ENCODE measurements around the gene LRRC32.

GRCh38 chr11:76620489-76620888 lies 50.1 kb downstream of the LRRC32 start:
- TF ChIP-seq, protein P1, sequence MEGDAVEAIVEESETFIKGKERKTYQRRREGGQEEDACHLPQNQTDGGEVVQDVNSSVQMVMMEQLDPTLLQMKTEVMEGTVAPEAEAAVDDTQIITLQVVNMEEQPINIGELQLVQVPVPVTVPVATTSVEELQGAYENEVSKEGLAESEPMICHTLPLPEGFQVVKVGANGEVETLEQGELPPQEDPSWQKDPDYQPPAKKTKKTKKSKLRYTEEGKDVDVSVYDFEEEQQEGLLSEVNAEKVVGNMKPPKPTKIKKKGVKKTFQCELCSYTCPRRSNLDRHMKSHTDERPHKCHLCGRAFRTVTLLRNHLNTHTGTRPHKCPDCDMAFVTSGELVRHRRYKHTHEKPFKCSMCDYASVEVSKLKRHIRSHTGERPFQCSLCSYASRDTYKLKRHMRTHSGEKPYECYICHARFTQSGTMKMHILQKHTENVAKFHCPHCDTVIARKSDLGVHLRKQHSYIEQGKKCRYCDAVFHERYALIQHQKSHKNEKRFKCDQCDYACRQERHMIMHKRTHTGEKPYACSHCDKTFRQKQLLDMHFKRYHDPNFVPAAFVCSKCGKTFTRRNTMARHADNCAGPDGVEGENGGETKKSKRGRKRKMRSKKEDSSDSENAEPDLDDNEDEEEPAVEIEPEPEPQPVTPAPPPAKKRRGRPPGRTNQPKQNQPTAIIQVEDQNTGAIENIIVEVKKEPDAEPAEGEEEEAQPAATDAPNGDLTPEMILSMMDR (conservative IDR thresholded peaks at IDR 0.05; ENCODE audit: low read length): no peak
- TF ChIP-seq EZH2phosphoT487 (IDR thresholded peaks at IDR 0.05; ENCODE audit: borderline replicate concordance): no peak
